Measurements from ENCODE around the gene REN.

The REN gene

GRCh38 chr1:204126956-204127355 lies 39.2 kb downstream of the REN start:
- Mint-ChIP-seq H3K4me3 (no peak overlapping the region), H3K27ac (no peak overlapping the region), H3K27me3 (peaks cover 5% of the 10 kb centered on the region), H3K9me3 (no peaks in the 10 kb centered on the region), H3K36me3 (no peaks in the 10 kb centered on the region), H3K4me1 (peaks cover 13% of the 10 kb centered on the region)
- DNase-seq (ENCODE audit: low spot score in 2 of 2) (no peak), ATAC-seq (ENCODE audit: low read depth) (no peak)

- Mint-ChIP-seq H3K4me3 (no peak overlapping the region), H3K9me3 (no peaks in the 10 kb centered on the region), H3K4me1 (peaks cover 13% of the 10 kb centered on the region), H3K27ac (no peak overlapping the region), H3K36me3 (no peaks in the 10 kb centered on the region), H3K27me3 (peaks cover 5% of the 10 kb centered on the region)
- no peak for ATAC-seq (ENCODE audit: low read depth)
- no peak for DNase-seq (ENCODE audit: low spot score in 2 of 2)
Observed at GRCh38 chr1:204126386-204126785, 39.8 kb downstream of the REN start.

GRCh38 chr1:204125759-204126351 lies 40.3 kb downstream of the REN start:
- no peaks in the 10 kb centered on the region for H3K36me3 Mint-ChIP-seq
- DNase-seq (ENCODE audit: low spot score in 2 of 2) (no peak), ATAC-seq (ENCODE audit: low read depth) (no peak)
- H3K4me3 Mint-ChIP-seq: no peak overlapping the region
- no peaks in the 10 kb centered on the region for H3K9me3 Mint-ChIP-seq
- H3K27ac Mint-ChIP-seq: peak overlapping the region; percentile 28
- H3K27me3 Mint-ChIP-seq: peaks cover 5% of the 10 kb centered on the region
- peaks cover 13% of the 10 kb centered on the region for H3K4me1 Mint-ChIP-seq

GRCh38 chr1:204124639-204125038 lies 41.5 kb downstream of the REN start:
- H3K9me3 Mint-ChIP-seq: no peaks in the 10 kb centered on the region
- no peaks in the 10 kb centered on the region for H3K36me3 Mint-ChIP-seq
- ATAC-seq (ENCODE audit: low read depth): no peak
- no peak overlapping the region for H3K4me3 Mint-ChIP-seq
- peaks cover 13% of the 10 kb centered on the region for H3K4me1 Mint-ChIP-seq
- no peak overlapping the region for H3K27ac Mint-ChIP-seq
- peaks cover 5% of the 10 kb centered on the region for H3K27me3 Mint-ChIP-seq
- DNase-seq (ENCODE audit: low spot score in 2 of 2): no peak

GRCh38 chr1:204123376-204123775 lies 42.8 kb downstream of the REN start:
- ATAC-seq (ENCODE audit: low read depth) (no peak), DNase-seq (ENCODE audit: low spot score in 2 of 2) (no peak)
- no peaks in the 10 kb centered on the region for H3K9me3 Mint-ChIP-seq
- H3K4me3 Mint-ChIP-seq: no peak overlapping the region
- no peaks in the 10 kb centered on the region for H3K36me3 Mint-ChIP-seq
- H3K4me1 Mint-ChIP-seq: peaks cover 10% of the 10 kb centered on the region
- H3K27ac Mint-ChIP-seq: no peak overlapping the region
- H3K27me3 Mint-ChIP-seq: peaks cover 4% of the 10 kb centered on the region

GRCh38 chr1:204121840-204122555 lies 44.1 kb downstream of the REN start:
- ATAC-seq (ENCODE audit: low read depth): no peak
- H3K4me3 Mint-ChIP-seq: no peak overlapping the region
- no peaks in the 10 kb centered on the region for H3K36me3 Mint-ChIP-seq
- H3K27me3 Mint-ChIP-seq: peaks cover 4% of the 10 kb centered on the region
- peaks cover 10% of the 10 kb centered on the region for H3K4me1 Mint-ChIP-seq
- H3K27ac Mint-ChIP-seq: no peak overlapping the region
- no peaks in the 10 kb centered on the region for H3K9me3 Mint-ChIP-seq
- DNase-seq (ENCODE audit: low spot score in 2 of 2): no peak

GRCh38 chr1:204116539-204116938 lies 49.6 kb downstream of the REN start:
- Mint-ChIP-seq H3K4me1 (peaks cover 6% of the 10 kb centered on the region), H3K27me3 (peaks cover 2% of the 10 kb centered on the region), H3K27ac (no peak overlapping the region), H3K4me3 (no peak overlapping the region), H3K36me3 (no peaks in the 10 kb centered on the region), H3K9me3 (no peaks in the 10 kb centered on the region)
- ATAC-seq (ENCODE audit: low read depth): no peak
- DNase-seq (ENCODE audit: low spot score in 2 of 2): no peak

GRCh38 chr1:204115116-204115515 lies 51.0 kb downstream of the REN start:
- no peak for DNase-seq (ENCODE audit: low spot score in 2 of 2)
- H3K9me3 Mint-ChIP-seq: no peaks in the 10 kb centered on the region
- peaks cover 2% of the 10 kb centered on the region for H3K27me3 Mint-ChIP-seq
- ATAC-seq (ENCODE audit: low read depth): no peak
- no peak overlapping the region for H3K27ac Mint-ChIP-seq
- no peak overlapping the region for H3K4me3 Mint-ChIP-seq
- no peaks in the 10 kb centered on the region for H3K36me3 Mint-ChIP-seq
- H3K4me1 Mint-ChIP-seq: peaks cover 6% of the 10 kb centered on the region

GRCh38 chr1:204114606-204115005 lies 51.5 kb downstream of the REN start:
- DNase-seq (ENCODE audit: low spot score in 2 of 2): no peak
- peaks cover 2% of the 10 kb centered on the region for H3K27me3 Mint-ChIP-seq
- no peak overlapping the region for H3K27ac Mint-ChIP-seq
- peak; percentile 15 for ATAC-seq (ENCODE audit: low read depth)
- H3K9me3 Mint-ChIP-seq: no peaks in the 10 kb centered on the region
- H3K4me3 Mint-ChIP-seq: no peak overlapping the region
- peaks cover 6% of the 10 kb centered on the region for H3K4me1 Mint-ChIP-seq
- no peaks in the 10 kb centered on the region for H3K36me3 Mint-ChIP-seq

- H3K27ac Mint-ChIP-seq: no peak overlapping the region
- no peaks in the 10 kb centered on the region for H3K36me3 Mint-ChIP-seq
- peaks cover 6% of the 10 kb centered on the region for H3K4me1 Mint-ChIP-seq
- DNase-seq (ENCODE audit: low spot score in 2 of 2) (no peak), ATAC-seq (ENCODE audit: low read depth) (no peak)
- no peaks in the 10 kb centered on the region for H3K9me3 Mint-ChIP-seq
- peaks cover 2% of the 10 kb centered on the region for H3K27me3 Mint-ChIP-seq
- H3K4me3 Mint-ChIP-seq: no peak overlapping the region
Observed at GRCh38 chr1:204113896-204114295, 52.2 kb downstream of the REN start.

- Mint-ChIP-seq H3K27me3 (no peaks in the 10 kb centered on the region), H3K4me1 (peaks cover 6% of the 10 kb centered on the region), H3K36me3 (no peaks in the 10 kb centered on the region), H3K27ac (no peak overlapping the region), H3K4me3 (no peak overlapping the region), H3K9me3 (no peaks in the 10 kb centered on the region)
- ATAC-seq (ENCODE audit: low read depth): no peak
- DNase-seq (ENCODE audit: low spot score in 2 of 2): no peak
Observed at GRCh38 chr1:204112876-204113730, 53.0 kb downstream of the REN start.

GRCh38 chr1:204110894-204111633 lies 55.1 kb downstream of the REN start:
- DNase-seq (ENCODE audit: low spot score in 2 of 2) (no peak), ATAC-seq (ENCODE audit: low read depth) (no peak)
- H3K27me3 Mint-ChIP-seq: no peaks in the 10 kb centered on the region
- no peak overlapping the region for H3K4me3 Mint-ChIP-seq
- no peaks in the 10 kb centered on the region for H3K36me3 Mint-ChIP-seq
- H3K27ac Mint-ChIP-seq: no peak overlapping the region
- no peaks in the 10 kb centered on the region for H3K9me3 Mint-ChIP-seq
- H3K4me1 Mint-ChIP-seq: peaks cover 6% of the 10 kb centered on the region

GRCh38 chr1:204108312-204109141 lies 57.6 kb downstream of the REN start:
- Mint-ChIP-seq H3K4me3 (no peak overlapping the region), H3K27ac (no peak overlapping the region), H3K36me3 (no peaks in the 10 kb centered on the region), H3K27me3 (no peaks in the 10 kb centered on the region), H3K9me3 (no peaks in the 10 kb centered on the region), H3K4me1 (peaks cover 7% of the 10 kb centered on the region)
- ATAC-seq (ENCODE audit: low read depth) (no peak), DNase-seq (ENCODE audit: low spot score in 2 of 2) (no peak)

All from memory B cell (primary cell).